Right cardiac atrium (tissue), 5 donors: Measurements from ENCODE around the gene SPDYE4. TPM values are rescaled to one million over a fixed set of nuclear protein-coding genes. Genes with fewer than 3 reads are reported as not detected.

Experiments used
- ATAC-seq, 2 donors: fragments of 200-7000 bp; cut with Tn5 transposase; one replicate each; pipeline versions ENCODE4 v1.8.0 to v1.9.1; 2020; ENCODE audit warnings: moderate library complexity in 2 of 2, mild to moderate bottlenecking in 1 of 2
- DNase-seq, 3 donors: peaks; one replicate each; pipeline ENCODE4 v3.0.0-alpha.2; 2020
- H3K27ac ChIP-seq: one replicate; pipeline ENCODE4 v1.5.1; 2013; ENCODE audit warnings: mild to moderate bottlenecking, low read length, control low read depth, moderate library complexity
- H3K27me3 ChIP-seq: one replicate; pipeline ENCODE4 v1.6.1; 2013; ENCODE audit not compliant: control insufficient read depth, insufficient read depth
- H3K4me1 ChIP-seq: one replicate; pipeline ENCODE4 v1.6.1; 2013; ENCODE audit warnings: low read length; ENCODE audit not compliant: control insufficient read depth, insufficient read depth
- H3K4me3 ChIP-seq: one replicate; pipeline ENCODE4 v1.5.1; 2013; ENCODE audit warnings: low read length, control low read depth
- H3K9me3 ChIP-seq: one replicate; pipeline ENCODE4 v1.6.1; 2013; ENCODE audit warnings: low read length; ENCODE audit not compliant: control insufficient read depth
- WGBS: extraction: QIAGEN DNeasy Blood & Tissue Kit; methylation state at CpG from one replicate; pipeline ENCODE4 v1.1.7; 2013; 5-methylcytosine and 5-hydroxymethylcytosine counted together
- intact Hi-C, 4 donors: fragments of 100-400 bp; cut with DNase I; formaldehyde crosslinking; loops; one replicate each; pipeline versions ENCODE4 v1.11.0 to v1.14.0; 2022 to 2023
- polyA plus RNA-seq: library from polyadenylated mRNA; stranded (reverse); fragments of 200-250 nt; gene quantifications from one replicate; pipeline ENCODE4 v1.2.3, GENCODE V29; 2013
- total RNA-seq, 4 donors: library from RNA; stranded (reverse); fragmentation: NEBNext Ultra II Directional; extraction: Animal tissue kit (Norgen Biotek cat#: 25700); gene quantifications; one replicate each; pipeline ENCODE4 v1.2.1, GENCODE V29; 2021
- donor health status: healthy with polysubstance abuse.
- donor health status: DM: no; HTN: yes; CAD: no.
- donor health status: DM: no; HTN: no; CAD: no.
- donor health status: DM: no; HTN: yes; CAD: no; lungs with severe emphysema.
- donor health status: DM: yes; HTN: yes; CAD: no.

SPDYE4 gene
- total and polyA plus RNA-seq, 5 donors: not detected

- Histone ChIP-seq H3K27ac (no peak overlapping the region), H3K4me3 (no peak overlapping the region), H3K27me3 (no peaks in the 10 kb centered on the region), H3K9me3 (no peaks in the 10 kb centered on the region), H3K4me1 (peaks cover 12% of the 10 kb centered on the region)
- peak in 1 of 2 donors; percentile 10 for ATAC-seq
- DNase-seq: no peak
- WGBS: 63% methylated on average over 5 of the region's 5 CpGs
- intact Hi-C loops: no loop called here
Measured at GRCh38 chr17:8710813-8711212, 47.5 kb downstream of the SPDYE4 start.

- WGBS: 21% methylated on average over 1 of the region's 1 CpG
- peak; percentile 55 to 73 for ATAC-seq
- no peak overlapping the region for H3K27ac ChIP-seq
- peaks cover 12% of the 10 kb centered on the region for H3K4me1 ChIP-seq
- no peaks in the 10 kb centered on the region for H3K9me3 ChIP-seq
- intact Hi-C loops: no loop called here
- H3K4me3 ChIP-seq: no peak overlapping the region
- H3K27me3 ChIP-seq: no peaks in the 10 kb centered on the region
- DNase-seq: no peak
Measured at GRCh38 chr17:8709006-8709405, 49.3 kb downstream of the SPDYE4 start.

GRCh38 chr17:8708025-8708461, 50.3 kb downstream of the SPDYE4 start:
- Histone ChIP-seq H3K4me3 (no peak overlapping the region), H3K27me3 (no peaks in the 10 kb centered on the region), H3K4me1 (peaks cover 12% of the 10 kb centered on the region), H3K9me3 (no peaks in the 10 kb centered on the region), H3K27ac (peak overlapping the region; percentile 63)
- ATAC-seq: peak; percentile 92 to 94
- intact Hi-C loops: no loop called here
- 25% methylated on average over 5 of the region's 5 CpGs for WGBS
- peak; percentile 58 to 83 (median 79) for DNase-seq

GRCh38 chr17:8707332-8708024, 50.9 kb downstream of the SPDYE4 start:
- no peaks in the 10 kb centered on the region for H3K27me3 ChIP-seq
- peak; percentile 20 to 50 for ATAC-seq
- no peak for DNase-seq
- 38% methylated on average over 11 of the region's 11 CpGs for WGBS
- H3K27ac ChIP-seq: peak overlapping the region; percentile 63
- intact Hi-C loops: no loop called here
- no peak overlapping the region for H3K4me3 ChIP-seq
- peaks cover 12% of the 10 kb centered on the region for H3K4me1 ChIP-seq
- no peaks in the 10 kb centered on the region for H3K9me3 ChIP-seq

- DNase-seq: no peak
Measured at GRCh38 chr17:8706431-8706830, 51.9 kb downstream of the SPDYE4 start.

GRCh38 chr17:8705427-8705826, 52.9 kb downstream of the SPDYE4 start:
- no peaks in the 10 kb centered on the region for H3K9me3 ChIP-seq
- intact Hi-C loops: no loop called here
- peaks cover 8% of the 10 kb centered on the region for H3K4me1 ChIP-seq
- no peak overlapping the region for H3K27ac ChIP-seq
- ATAC-seq (no peak), DNase-seq (no peak)
- H3K4me3 ChIP-seq: no peak overlapping the region
- H3K27me3 ChIP-seq: no peaks in the 10 kb centered on the region
- WGBS: 93% methylated on average over 5 of the region's 5 CpGs

More at GRCh38 chr17:8706431-8706830, 51.9 kb downstream of the SPDYE4 start:
- intact Hi-C loops: no loop called here
- H3K4me1 ChIP-seq: peaks cover 12% of the 10 kb centered on the region
- 90% methylated on average over 5 of the region's 5 CpGs for WGBS
- H3K27me3 ChIP-seq: no peaks in the 10 kb centered on the region
- no peak overlapping the region for H3K27ac ChIP-seq
- H3K4me3 ChIP-seq: no peak overlapping the region
- H3K9me3 ChIP-seq: no peaks in the 10 kb centered on the region
- no peak for ATAC-seq

GRCh38 chr17:8703001-8703400, 55.3 kb downstream of the SPDYE4 start:
- no peak overlapping the region for H3K27ac ChIP-seq
- H3K4me1 ChIP-seq: peaks cover 6% of the 10 kb centered on the region
- H3K9me3 ChIP-seq: no peaks in the 10 kb centered on the region
- intact Hi-C loops: loop anchor here in 1 of 4 donors (5.0 kb wide), 1 partner anchor 71 kb away; the partner anchor contains the start of gene MYH10
- 88% methylated on average over 7 of the region's 7 CpGs for WGBS
- no peaks in the 10 kb centered on the region for H3K27me3 ChIP-seq
- no peak for ATAC-seq
- DNase-seq: no peak
- H3K4me3 ChIP-seq: no peak overlapping the region

- no peak for ATAC-seq
- Histone ChIP-seq H3K27ac (no peak overlapping the region), H3K4me1 (no peaks in the 10 kb centered on the region), H3K27me3 (no peaks in the 10 kb centered on the region), H3K4me3 (no peak overlapping the region), H3K9me3 (no peaks in the 10 kb centered on the region)
- 70% methylated on average over 4 of the region's 4 CpGs for WGBS
- intact Hi-C loops: loop anchor here in 1 of 4 donors (5.0 kb wide), 1 partner anchor 69 kb away; the partner anchor contains the start of gene MYH10
- no peak for DNase-seq
Measured at GRCh38 chr17:8701754-8702153, 56.6 kb downstream of the SPDYE4 start.

GRCh38 chr17:8701221-8701620, 57.1 kb downstream of the SPDYE4 start:
- 86% methylated on average over 9 of the region's 9 CpGs for WGBS
- H3K27me3 ChIP-seq: no peaks in the 10 kb centered on the region
- no peak for DNase-seq

More at GRCh38 chr17:8701221-8701620, 57.1 kb downstream of the SPDYE4 start:
- ATAC-seq: no peak
- Histone ChIP-seq H3K9me3 (no peaks in the 10 kb centered on the region), H3K4me1 (no peaks in the 10 kb centered on the region), H3K4me3 (no peak overlapping the region), H3K27ac (no peak overlapping the region)
- intact Hi-C loops: loop anchor here in 1 of 4 donors (5.0 kb wide), 1 partner anchor 69 kb away; the partner anchor contains the start of gene MYH10
